ENCODE data around the gene YWHAG.

DNA sequence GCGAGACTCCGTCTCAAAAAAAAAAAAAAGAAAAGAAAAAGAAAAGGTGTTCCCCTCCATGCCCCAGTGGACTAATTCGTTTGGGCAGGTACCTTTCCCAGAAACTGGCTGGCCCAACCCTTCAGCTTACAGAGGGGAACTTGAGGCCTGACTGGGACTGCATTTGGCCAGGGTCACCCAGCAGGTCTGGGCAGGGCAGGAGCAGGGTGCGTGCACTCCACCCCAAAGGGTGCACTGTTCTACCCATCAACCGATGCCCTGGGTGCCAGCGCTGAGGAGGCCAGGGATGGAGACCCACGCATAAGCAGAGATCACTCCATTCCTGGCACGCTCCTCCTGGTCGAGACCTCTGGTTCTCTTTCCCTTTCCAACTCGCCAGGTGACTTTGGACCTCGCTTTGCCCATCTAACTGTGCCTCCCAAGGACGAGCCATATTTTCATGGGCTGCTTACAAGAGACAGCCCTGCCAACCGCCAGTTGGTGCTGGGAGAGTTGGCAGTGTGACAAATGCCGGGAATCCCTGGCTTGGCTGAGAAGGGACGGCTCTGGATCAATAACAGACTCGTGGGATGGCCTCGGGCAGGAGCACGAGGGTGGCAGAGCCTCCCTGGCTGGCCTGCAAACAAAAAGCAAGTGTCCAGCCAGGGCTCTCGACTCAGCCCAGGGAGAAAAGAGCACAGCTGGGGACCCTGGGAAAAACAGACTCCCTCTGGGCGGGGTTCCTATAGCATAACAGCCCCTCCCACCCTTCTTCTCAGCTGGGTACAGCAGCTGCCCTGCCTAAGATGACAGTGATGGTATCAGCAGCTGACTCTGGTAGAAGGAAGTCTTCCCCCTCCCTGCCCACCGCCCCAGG is 48.5 kb downstream of the YWHAG start:
- TF ChIP-seq CTCF (conservative IDR thresholded peaks at IDR 0.05; ENCODE audit: low read length) (no peak), EZH2phosphoT487 (IDR thresholded peaks at IDR 0.05; ENCODE audit: borderline replicate concordance) (no peak)
